ENCODE measurements around the gene TSPAN14.
"Not testable (repeated sequence)": the region's sequence is repeated elsewhere in the genome, so short reads cannot be mapped to it uniquely, and the experiment has no call there.

The TSPAN14 gene

GRCh38 chr10:80530251-80530650 lies 76.1 kb downstream of the TSPAN14 start:
- no peak for DNase-seq

- no peak for DNase-seq
Measured at GRCh38 chr10:80530816-80531215, 76.7 kb downstream of the TSPAN14 start.

GRCh38 chr10:80532571-80532970 lies 78.5 kb downstream of the TSPAN14 start:
- DNase-seq = no peak

- DNase-seq = not testable (repeated sequence)
Measured at GRCh38 chr10:80534059-80534458, 79.9 kb downstream of the TSPAN14 start.

- DNase-seq = not testable (repeated sequence)
Measured at GRCh38 chr10:80534646-80535045, 80.5 kb downstream of the TSPAN14 start.

- no peak for DNase-seq
Measured at GRCh38 chr10:80535671-80536360, 81.7 kb downstream of the TSPAN14 start.

GRCh38 chr10:80536361-80536835 lies 82.3 kb downstream of the TSPAN14 start:
- no peak for DNase-seq

GRCh38 chr10:80537086-80537735 lies 83.1 kb downstream of the TSPAN14 start:
- DNase-seq = no peak

- DNase-seq = no peak
Measured at GRCh38 chr10:80537736-80538480, 83.8 kb downstream of the TSPAN14 start, which contains the start of gene SH2D4B. Gene SH2D4B, plus strand, starts transcription at chr10:80537902. Its CDS starts 430 bp downstream, at chr10:80538332.

- no peak for DNase-seq
Measured at GRCh38 chr10:80538481-80539185, 84.5 kb downstream of the TSPAN14 start.

- no peak for DNase-seq
Measured at GRCh38 chr10:80539421-80540031, 85.4 kb downstream of the TSPAN14 start.

GRCh38 chr10:80540136-80540535 lies 86.0 kb downstream of the TSPAN14 start:
- no peak for DNase-seq

GRCh38 chr10:80540618-80540980 lies 86.5 kb downstream of the TSPAN14 start:
- no peak for DNase-seq

- DNase-seq = no peak
Measured at GRCh38 chr10:80540981-80541750, 87.1 kb downstream of the TSPAN14 start.

- DNase-seq = no peak
Measured at GRCh38 chr10:80542053-80542452, 87.9 kb downstream of the TSPAN14 start.

- DNase-seq = no peak
Measured at GRCh38 chr10:80542652-80543318, 88.7 kb downstream of the TSPAN14 start.

GRCh38 chr10:80543319-80543672 lies 89.2 kb downstream of the TSPAN14 start:
- not testable (repeated sequence) for DNase-seq

GRCh38 chr10:80544316-80544953 lies 90.3 kb downstream of the TSPAN14 start:
- no peak for DNase-seq

GRCh38 chr10:80545258-80545881 lies 91.3 kb downstream of the TSPAN14 start:
- no peak for DNase-seq

- DNase-seq = no peak
Measured at GRCh38 chr10:80552151-80552646, 98.1 kb downstream of the TSPAN14 start.
